ENCODE measurements around the gene EIF3D. TPM values are rescaled to one million over a fixed set of nuclear protein-coding genes. Genes with fewer than 3 reads are reported as not detected.

Gene EIF3D
- total RNA-seq, 2 experiments from 2014 or later, result 370 to 380 TPM

GRCh38 chr22:36505998-36506635, 22.8 kb downstream of the EIF3D start:
- DNase-seq, result no peak
- Mint-ChIP-seq H3K4me3 (peak overlapping the region; percentile 79), H3K36me3 (peaks cover 30% of the 10 kb centered on the region), H3K9me3 (peaks cover 3% of the 10 kb centered on the region), H3K27ac (peak overlapping the region; percentile 34), H3K4me1 (peaks cover 20% of the 10 kb centered on the region), H3K27me3 (no peaks in the 10 kb centered on the region)

- Mint-ChIP-seq H3K36me3 (peaks cover 26% of the 10 kb centered on the region), H3K27ac (no peak overlapping the region), H3K4me3 (no peak overlapping the region), H3K9me3 (no peaks in the 10 kb centered on the region), H3K4me1 (peaks cover 7% of the 10 kb centered on the region), H3K27me3 (no peaks in the 10 kb centered on the region)
- DNase-seq, result no peak
Measured at GRCh38 chr22:36497910-36498665, 30.9 kb downstream of the EIF3D start.

- H3K27me3 Mint-ChIP-seq, result no peaks in the 10 kb centered on the region
- H3K9me3 Mint-ChIP-seq, result no peaks in the 10 kb centered on the region
- peak overlapping the region; percentile 52 for H3K27ac Mint-ChIP-seq
- H3K4me1 Mint-ChIP-seq, result peaks cover 7% of the 10 kb centered on the region
- DNase-seq, result no peak
- no peak overlapping the region for H3K4me3 Mint-ChIP-seq
- peaks cover 34% of the 10 kb centered on the region for H3K36me3 Mint-ChIP-seq
Measured at GRCh38 chr22:36493690-36494110, 35.3 kb downstream of the EIF3D start.

- H3K27ac Mint-ChIP-seq, result no peak overlapping the region
- H3K4me3 Mint-ChIP-seq, result no peak overlapping the region
Measured at GRCh38 chr22:36492109-36492508, 36.9 kb downstream of the EIF3D start.

GRCh38 chr22:36491155-36491554, 37.8 kb downstream of the EIF3D start:
- no peak overlapping the region for H3K27ac Mint-ChIP-seq
- H3K36me3 Mint-ChIP-seq, result peaks cover 41% of the 10 kb centered on the region
- H3K4me1 Mint-ChIP-seq, result peaks cover 7% of the 10 kb centered on the region
- no peaks in the 10 kb centered on the region for H3K27me3 Mint-ChIP-seq
- H3K9me3 Mint-ChIP-seq, result peaks cover 4% of the 10 kb centered on the region
- H3K4me3 Mint-ChIP-seq, result no peak overlapping the region
- no peak for DNase-seq

More at GRCh38 chr22:36492109-36492508, 36.9 kb downstream of the EIF3D start:
- peaks cover 7% of the 10 kb centered on the region for H3K4me1 Mint-ChIP-seq
- no peaks in the 10 kb centered on the region for H3K27me3 Mint-ChIP-seq
- DNase-seq, result no peak
- peaks cover 3% of the 10 kb centered on the region for H3K9me3 Mint-ChIP-seq
- peaks cover 37% of the 10 kb centered on the region for H3K36me3 Mint-ChIP-seq

GRCh38 chr22:36486619-36487384, 42.2 kb downstream of the EIF3D start:
- no peaks in the 10 kb centered on the region for H3K27me3 Mint-ChIP-seq
- H3K27ac Mint-ChIP-seq, result no peak overlapping the region
- peak; percentile 52 for DNase-seq

GRCh38 chr22:36481393-36482168, 47.4 kb downstream of the EIF3D start, which contains the start of gene TXN2:
TXN2 (minus strand) TSS chr22:36481640; CDS start chr22:36480837, 803 bp downstream.
- H3K27me3 Mint-ChIP-seq, result no peaks in the 10 kb centered on the region
- peak within 1 kb of the TSS; percentile 98 for H3K4me3 Mint-ChIP-seq
- peaks cover 15% of the 10 kb centered on the region for H3K36me3 Mint-ChIP-seq
- DNase-seq, result peak; percentile 94
- H3K4me1 Mint-ChIP-seq, result peaks cover 15% of the 10 kb centered on the region
- peak within 1 kb of the TSS; percentile 98 for H3K27ac Mint-ChIP-seq
- no peaks in the 10 kb centered on the region for H3K9me3 Mint-ChIP-seq

More at GRCh38 chr22:36486619-36487384, 42.2 kb downstream of the EIF3D start:
- Mint-ChIP-seq H3K36me3 (peaks cover 23% of the 10 kb centered on the region), H3K9me3 (peaks cover 4% of the 10 kb centered on the region), H3K4me1 (peaks cover 2% of the 10 kb centered on the region), H3K4me3 (no peak overlapping the region)

GRCh38 chr22:36480941-36481392, 48.0 kb downstream of the EIF3D start:
- no peaks in the 10 kb centered on the region for H3K27me3 Mint-ChIP-seq
- peak overlapping the region; percentile 98 for H3K27ac Mint-ChIP-seq
- H3K36me3 Mint-ChIP-seq, result peaks cover 10% of the 10 kb centered on the region
- no peak for DNase-seq
- H3K4me3 Mint-ChIP-seq, result peak overlapping the region; percentile 98
- H3K9me3 Mint-ChIP-seq, result no peaks in the 10 kb centered on the region
- H3K4me1 Mint-ChIP-seq, result peaks cover 15% of the 10 kb centered on the region

- Mint-ChIP-seq H3K36me3 (peaks cover 18% of the 10 kb centered on the region), H3K27ac (no peak overlapping the region), H3K4me1 (peaks cover 15% of the 10 kb centered on the region), H3K27me3 (no peaks in the 10 kb centered on the region), H3K9me3 (no peaks in the 10 kb centered on the region), H3K4me3 (no peak overlapping the region)
- DNase-seq, result no peak
Measured at GRCh38 chr22:36478966-36479365, 50.0 kb downstream of the EIF3D start.

- Mint-ChIP-seq H3K27me3 (no peaks in the 10 kb centered on the region), H3K36me3 (peaks cover 16% of the 10 kb centered on the region), H3K27ac (no peak overlapping the region), H3K4me3 (no peak overlapping the region), H3K9me3 (no peaks in the 10 kb centered on the region), H3K4me1 (peaks cover 12% of the 10 kb centered on the region)
- no peak for DNase-seq
Measured at GRCh38 chr22:36475341-36475740, 53.6 kb downstream of the EIF3D start.

GRCh38 chr22:36472689-36473088, 56.3 kb downstream of the EIF3D start:
- H3K4me3 Mint-ChIP-seq, result no peak overlapping the region
- no peak overlapping the region for H3K27ac Mint-ChIP-seq
- peaks cover 13% of the 10 kb centered on the region for H3K36me3 Mint-ChIP-seq
- DNase-seq, result no peak
- no peaks in the 10 kb centered on the region for H3K27me3 Mint-ChIP-seq
- no peaks in the 10 kb centered on the region for H3K9me3 Mint-ChIP-seq
- peaks cover 16% of the 10 kb centered on the region for H3K4me1 Mint-ChIP-seq

- DNase-seq, result no peak
- Mint-ChIP-seq H3K27me3 (no peaks in the 10 kb centered on the region), H3K4me3 (no peak overlapping the region), H3K36me3 (peaks cover 10% of the 10 kb centered on the region), H3K9me3 (no peaks in the 10 kb centered on the region), H3K27ac (no peak overlapping the region), H3K4me1 (peaks cover 24% of the 10 kb centered on the region)
Measured at GRCh38 chr22:36471341-36471821, 57.6 kb downstream of the EIF3D start.

GRCh38 chr22:36470994-36471331, 58.0 kb downstream of the EIF3D start:
- Mint-ChIP-seq H3K4me3 (no peak overlapping the region), H3K9me3 (no peaks in the 10 kb centered on the region), H3K36me3 (peaks cover 10% of the 10 kb centered on the region), H3K27me3 (no peaks in the 10 kb centered on the region), H3K27ac (no peak overlapping the region), H3K4me1 (peaks cover 24% of the 10 kb centered on the region)
- no peak for DNase-seq
